Karpas-422 (cell line): Measurements from ENCODE around the gene MLPH. TPM values are rescaled to one million over a fixed set of nuclear protein-coding genes. Genes with fewer than 3 reads are reported as not detected.

Experiments
- DNase-seq: peaks from one replicate; pipeline ENCODE4 v3.0.0-alpha.2; 2015
- H2AFZ ChIP-seq: fragments of 200-600 bp; sonication (generic); 2 replicates; pipeline ENCODE4 v1.6.1; 2014; ENCODE audit warnings: antibody characterized with exemption, low read length, mixed read lengths
- H3K27ac ChIP-seq: fragments of 200-600 bp; sonication (generic); 2 replicates; pipeline ENCODE4 v1.5.1; 2014; ENCODE audit warnings: mild to moderate bottlenecking, low read length, moderate library complexity
- H3K27me3 ChIP-seq: fragments of 200-600 bp; sonication (generic); 2 replicates; pipeline ENCODE4 v1.6.1; 2014; ENCODE audit warnings: low read length, mixed read lengths
- H3K36me3 ChIP-seq: fragments of 200-600 bp; sonication (generic); 2 replicates; pipeline ENCODE4 v1.6.1; 2014; ENCODE audit warnings: low read length, mixed read lengths; ENCODE audit not compliant: insufficient read depth
- H3K4me1 ChIP-seq: fragments of 200-600 bp; sonication (generic); 2 replicates; pipeline ENCODE4 v1.6.1; 2014; ENCODE audit warnings: mild to moderate bottlenecking, low read length, mixed read lengths
- H3K4me2 ChIP-seq: fragments of 200-600 bp; sonication (generic); 2 replicates; pipeline ENCODE4 v1.6.1; 2014; ENCODE audit warnings: low read length, low read depth, mild to moderate bottlenecking; ENCODE audit not compliant: poor library complexity, severe bottlenecking
- H3K4me3 ChIP-seq: fragments of 200-600 bp; sonication (generic); 2 replicates; pipeline ENCODE4 v1.5.1; 2014; ENCODE audit warnings: mild to moderate bottlenecking, antibody characterized with exemption, low read length, mixed read lengths
- H3K79me2 ChIP-seq: fragments of 200-600 bp; sonication (generic); 2 replicates; pipeline ENCODE4 v1.6.1; 2014; ENCODE audit warnings: mild to moderate bottlenecking, low read length, mixed read lengths
- H3K9ac ChIP-seq: fragments of 200-600 bp; sonication (generic); 2 replicates; pipeline ENCODE4 v1.6.0; 2014; ENCODE audit warnings: low read length
- H3K9me2 ChIP-seq: fragments of 200-600 bp; sonication (generic), shearing (Covaris generic); replicated peaks from 2 replicates; pipeline ENCODE4 v1.6.0; 2014; ENCODE audit warnings: mild to moderate bottlenecking, low read length, moderate library complexity; ENCODE audit not compliant: insufficient read depth
- H3K9me3 ChIP-seq: fragments of 300-700, 200-600 bp; sonication (generic); 2 replicates; pipeline ENCODE4 v1.6.1; 2014; ENCODE audit warnings: low read length, mixed read lengths
- H4K20me1 ChIP-seq: fragments of 200-600 bp; sonication (generic); 2 replicates; pipeline ENCODE4 v1.6.1; 2014; ENCODE audit warnings: mild to moderate bottlenecking, antibody characterized with exemption, low read length, low read depth; ENCODE audit not compliant: insufficient read depth
- total RNA-seq: library from RNA; depleted of rRNA; stranded (reverse); fragments of >200 nt; shearing (Covaris generic); gene quantifications from 2 replicates; pipeline ENCODE4 v1.2.3, GENCODE V29; 2014; ENCODE audit warnings: low replicate concordance

The MLPH gene
- total RNA-seq, 1 experiment from 2014 or later = not detected

GRCh38 chr2:237492137-237492890 lies 5.3 kb downstream of the MLPH start:
- no peaks in the 10 kb centered on the region for H3K79me2 ChIP-seq
- H3K9me3 ChIP-seq = peaks cover 11% of the 10 kb centered on the region; the same call in 1 of the 2 replicates
- H3K4me1 ChIP-seq = no peaks in the 10 kb centered on the region
- H3K9ac ChIP-seq = no peak overlapping the region
- DNase-seq = no peak
- H4K20me1 ChIP-seq = no peaks in the 10 kb centered on the region
- no peak overlapping the region for H3K27ac ChIP-seq
- no peaks in the 10 kb centered on the region for H3K9me2 ChIP-seq
- no peak overlapping the region for H3K4me2 ChIP-seq
- no peaks in the 10 kb centered on the region for H3K36me3 ChIP-seq
- H3K4me3 ChIP-seq = no peak overlapping the region
- no peak overlapping the region for H2AFZ ChIP-seq
- H3K27me3 ChIP-seq = no peaks in the 10 kb centered on the region

GRCh38 chr2:237494066-237494465 lies 7.0 kb downstream of the MLPH start:
- Histone ChIP-seq H3K27me3 (no peaks in the 10 kb centered on the region), H4K20me1 (no peaks in the 10 kb centered on the region), H3K9me3 (peaks cover 11% of the 10 kb centered on the region; the same call in 1 of the 2 replicates), H3K9me2 (no peaks in the 10 kb centered on the region), H3K4me2 (no peak overlapping the region), H3K4me1 (no peaks in the 10 kb centered on the region), H3K27ac (no peak overlapping the region), H2AFZ (no peak overlapping the region), H3K36me3 (no peaks in the 10 kb centered on the region), H3K4me3 (no peak overlapping the region), H3K79me2 (no peaks in the 10 kb centered on the region), H3K9ac (no peak overlapping the region)
- no peak for DNase-seq

- Histone ChIP-seq H3K4me2 (no peak overlapping the region), H3K4me3 (no peak overlapping the region), H3K9me3 (peaks cover 11% of the 10 kb centered on the region; the same call in 1 of the 2 replicates), H3K79me2 (no peaks in the 10 kb centered on the region), H3K27ac (no peak overlapping the region), H4K20me1 (no peaks in the 10 kb centered on the region), H3K9ac (no peak overlapping the region), H3K36me3 (no peaks in the 10 kb centered on the region), H3K9me2 (no peaks in the 10 kb centered on the region), H3K4me1 (no peaks in the 10 kb centered on the region), H3K27me3 (no peaks in the 10 kb centered on the region), H2AFZ (no peak overlapping the region)
- no peak for DNase-seq
These were observed 8.6 kb downstream of the MLPH start for GRCh38 chr2:237495521-237496117.

GRCh38 chr2:237496428-237496827 lies 9.4 kb downstream of the MLPH start:
- Histone ChIP-seq H3K9ac (no peak overlapping the region), H3K27ac (no peak overlapping the region), H3K36me3 (no peaks in the 10 kb centered on the region), H3K9me2 (no peaks in the 10 kb centered on the region), H3K79me2 (no peaks in the 10 kb centered on the region), H3K4me1 (no peaks in the 10 kb centered on the region), H3K4me3 (no peak overlapping the region), H2AFZ (no peak overlapping the region), H4K20me1 (no peaks in the 10 kb centered on the region), H3K27me3 (no peaks in the 10 kb centered on the region), H3K9me3 (peaks cover 6% of the 10 kb centered on the region; the same call in 1 of the 2 replicates), H3K4me2 (no peak overlapping the region)
- DNase-seq = no peak

- H3K27me3 ChIP-seq = no peaks in the 10 kb centered on the region
- no peak overlapping the region for H3K9ac ChIP-seq
- H3K9me2 ChIP-seq = no peaks in the 10 kb centered on the region
- H3K9me3 ChIP-seq = no peaks in the 10 kb centered on the region
- no peak overlapping the region for H2AFZ ChIP-seq
- H3K4me2 ChIP-seq = no peak overlapping the region
- DNase-seq = no peak
- H3K36me3 ChIP-seq = no peaks in the 10 kb centered on the region
- no peak overlapping the region for H3K4me3 ChIP-seq
- no peak overlapping the region for H3K27ac ChIP-seq
- H3K4me1 ChIP-seq = no peaks in the 10 kb centered on the region
- H4K20me1 ChIP-seq = no peaks in the 10 kb centered on the region
- no peaks in the 10 kb centered on the region for H3K79me2 ChIP-seq
These were observed 10.2 kb downstream of the MLPH start for GRCh38 chr2:237497009-237497837.

GRCh38 chr2:237497838-237498186 lies 10.8 kb downstream of the MLPH start:
- no peak overlapping the region for H3K4me2 ChIP-seq
- H3K9me2 ChIP-seq = no peaks in the 10 kb centered on the region
- H3K9me3 ChIP-seq = no peaks in the 10 kb centered on the region
- H2AFZ ChIP-seq = no peak overlapping the region
- no peak for DNase-seq
- no peak overlapping the region for H3K27ac ChIP-seq
- H3K36me3 ChIP-seq = no peaks in the 10 kb centered on the region
- no peaks in the 10 kb centered on the region for H3K27me3 ChIP-seq
- H3K4me3 ChIP-seq = no peak overlapping the region
- H3K9ac ChIP-seq = no peak overlapping the region
- H4K20me1 ChIP-seq = no peaks in the 10 kb centered on the region
- H3K4me1 ChIP-seq = no peaks in the 10 kb centered on the region
- no peaks in the 10 kb centered on the region for H3K79me2 ChIP-seq

GRCh38 chr2:237498341-237498740 lies 11.3 kb downstream of the MLPH start:
- no peak overlapping the region for H2AFZ ChIP-seq
- no peaks in the 10 kb centered on the region for H3K4me1 ChIP-seq
- no peak overlapping the region for H3K27ac ChIP-seq
- no peak overlapping the region for H3K4me3 ChIP-seq
- DNase-seq = no peak
- H3K9ac ChIP-seq = no peak overlapping the region
- H3K79me2 ChIP-seq = no peaks in the 10 kb centered on the region
- no peaks in the 10 kb centered on the region for H3K9me3 ChIP-seq
- no peak overlapping the region for H3K4me2 ChIP-seq
- H3K9me2 ChIP-seq = no peaks in the 10 kb centered on the region
- H4K20me1 ChIP-seq = no peaks in the 10 kb centered on the region
- H3K36me3 ChIP-seq = no peaks in the 10 kb centered on the region
- H3K27me3 ChIP-seq = no peaks in the 10 kb centered on the region
